ENCODE data around the gene ROCK2.

Gene ROCK2

GRCh38 chr2:11325961-11326676 lies 18.3 kb downstream of the ROCK2 start:
- no peak for DNase-seq (ENCODE audit: low read depth)
- no peak overlapping the region for H3K4me3 ChIP-seq (ENCODE audit: low read depth, low read length)
- no peak for TF ChIP-seq CTCF (IDR thresholded peaks at IDR 0.05; ENCODE audit: low read depth, low read length, missing control alignments)

GRCh38 chr2:11321847-11322246 lies 22.6 kb downstream of the ROCK2 start:
- no peak overlapping the region for H3K4me3 ChIP-seq (ENCODE audit: low read depth, low read length)

GRCh38 chr2:11320698-11321492 lies 23.5 kb downstream of the ROCK2 start:
- no peak overlapping the region for H3K4me3 ChIP-seq (ENCODE audit: low read depth, low read length)

More at GRCh38 chr2:11321847-11322246, 22.6 kb downstream of the ROCK2 start:
- DNase-seq (ENCODE audit: low read depth), result no peak
- no peak for TF ChIP-seq CTCF (IDR thresholded peaks at IDR 0.05; ENCODE audit: low read depth, low read length, missing control alignments)

GRCh38 chr2:11319939-11320338 lies 24.5 kb downstream of the ROCK2 start:
- no peak for TF ChIP-seq CTCF (IDR thresholded peaks at IDR 0.05; ENCODE audit: low read depth, low read length, missing control alignments)
- DNase-seq (ENCODE audit: low read depth), result no peak
- H3K4me3 ChIP-seq (ENCODE audit: low read depth, low read length), result no peak overlapping the region

More at GRCh38 chr2:11320698-11321492, 23.5 kb downstream of the ROCK2 start:
- TF ChIP-seq CTCF (IDR thresholded peaks at IDR 0.05; ENCODE audit: low read depth, low read length, missing control alignments), result peak; percentile 13
- no peak for DNase-seq (ENCODE audit: low read depth)

GRCh38 chr2:11315074-11315705 lies 29.2 kb downstream of the ROCK2 start:
- no peak for TF ChIP-seq CTCF (IDR thresholded peaks at IDR 0.05; ENCODE audit: low read depth, low read length, missing control alignments)
- DNase-seq (ENCODE audit: low read depth), result no peak
- H3K4me3 ChIP-seq (ENCODE audit: low read depth, low read length), result no peak overlapping the region

GRCh38 chr2:11314487-11314886 lies 29.9 kb downstream of the ROCK2 start:
- no peak overlapping the region for H3K4me3 ChIP-seq (ENCODE audit: low read depth, low read length)
- TF ChIP-seq CTCF (IDR thresholded peaks at IDR 0.05; ENCODE audit: low read depth, low read length, missing control alignments), result no peak
- DNase-seq (ENCODE audit: low read depth), result no peak

All from GM12864 (cell line).